Daoy (cell line): ENCODE measurements around the gene RNASE13. TPM values are rescaled to one million over a fixed set of nuclear protein-coding genes. Genes with fewer than 3 reads are reported as not detected.

Experiments
- DNase-seq: peaks from one replicate; pipeline ENCODE4 v3.0.0-alpha.2; 2015; ENCODE audit warnings: low read depth
- total RNA-seq: library from RNA; depleted of rRNA; stranded (reverse); fragments of >200 nt; shearing (Covaris generic); gene quantifications from 2 replicates; pipeline ENCODE4 v1.2.3, GENCODE V29; 2014; rRNA removed

Gene RNASE13
- total RNA-seq, result not detected in 2 replicates

GRCh38 chr14:21034707-21035106 is at the start of gene RNASE13:
Gene RNASE13 (minus strand): TSS chr14:21034807. CDS start chr14:21034288, 519 bp downstream.
- DNase-seq, result no peak

- no peak for DNase-seq
These were observed 49.8 kb upstream of the RNASE13 start for GRCh38 chr14:21084396-21084795.

- no peak for DNase-seq
These were observed 49.1 kb upstream of the RNASE13 start for GRCh38 chr14:21083565-21084325.

- DNase-seq, result no peak
These were observed 47.0 kb upstream of the RNASE13 start for GRCh38 chr14:21081521-21082142.

GRCh38 chr14:21078726-21079125 is 44.1 kb upstream of the RNASE13 start:
- DNase-seq, result no peak

GRCh38 chr14:21078287-21078686 is 43.7 kb upstream of the RNASE13 start:
- no peak for DNase-seq

- no peak for DNase-seq
These were observed 43.1 kb upstream of the RNASE13 start for GRCh38 chr14:21077672-21078071.

- no peak for DNase-seq
These were observed 41.3 kb upstream of the RNASE13 start for GRCh38 chr14:21075719-21076437.

GRCh38 chr14:21074398-21075272 is 40.0 kb upstream of the RNASE13 start:
- DNase-seq, result no peak

- no peak for DNase-seq
These were observed 39.3 kb upstream of the RNASE13 start for GRCh38 chr14:21073921-21074320.

- no peak for DNase-seq
These were observed 38.3 kb upstream of the RNASE13 start for GRCh38 chr14:21072781-21073339.

- peak; percentile 68 for DNase-seq
These were observed 37.4 kb upstream of the RNASE13 start for GRCh38 chr14:21072031-21072473.

- DNase-seq, result peak; percentile 99
These were observed 36.8 kb upstream of the RNASE13 start for GRCh38 chr14:21071225-21072030.

- peak; percentile 73 for DNase-seq
These were observed 36.1 kb upstream of the RNASE13 start for GRCh38 chr14:21070610-21071224.

GRCh38 chr14:21070083-21070609 is 35.5 kb upstream of the RNASE13 start, which contains the start of gene ARHGEF40:
Gene ARHGEF40 (plus strand): TSS chr14:21070304. CDS start chr14:21070397, 93 bp downstream.
- peak; percentile 78 for DNase-seq

GRCh38 chr14:21069388-21070082 is 34.9 kb upstream of the RNASE13 start:
- peak; percentile 78 for DNase-seq

- DNase-seq, result peak; percentile 72
These were observed 34.1 kb upstream of the RNASE13 start for GRCh38 chr14:21068521-21069387.
